Neutrophil (primary cell): ENCODE measurements around the gene CCR5.

Source experiments
- H3K27ac ChIP-seq: fragments of 200-600 bp; sonication (generic); 2 replicates; pipeline ENCODE4 v1.5.1; 2016; ENCODE audit warnings: mild to moderate bottlenecking, moderate library complexity
- H3K27me3 ChIP-seq: fragments of 200-600 bp; sonication (generic); 2 replicates; pipeline ENCODE4 v1.6.0; 2016; ENCODE audit warnings: mild to moderate bottlenecking
- H3K36me3 ChIP-seq: fragments of 200-600 bp; sonication (generic); 2 replicates; pipeline ENCODE4 v1.5.1; 2017
- H3K4me1 ChIP-seq, 2 experiments: fragments of 200-600 bp in 1 of 2; sonication (generic) in 1 of 2; 1 replicate in 1 of 2; 2 replicates in 1 of 2; pipeline versions ENCODE4 v1.5.1 to v1.6.1; 2013 to 2016; ENCODE audit warnings: low read depth in 1 of 2, low read length in 1 of 2, mild to moderate bottlenecking in 1 of 2, moderate library complexity in 1 of 2; ENCODE audit not compliant: control insufficient read depth in 1 of 2, insufficient read depth in 1 of 2
- H3K4me3 ChIP-seq, 2 experiments: fragments of 200-600 bp in 1 of 2; sonication (generic) in 1 of 2; 1 replicate in 1 of 2; 2 replicates in 1 of 2; pipeline ENCODE4 v1.5.1; 2013 to 2016; ENCODE audit warnings: low read depth in 1 of 2, low read length in 1 of 2, mild to moderate bottlenecking in 1 of 2, moderate library complexity in 1 of 2
- H3K9me3 ChIP-seq: fragments of 200-600 bp; sonication (generic); 2 replicates; pipeline ENCODE4 v1.5.1; 2016
- CTCF ChIP-seq: fragments of 200-600 bp; sonication (generic); IDR thresholded peaks from 2 replicates; pipeline ENCODE4 v1.5.1; 2016; ENCODE audit warnings: antibody characterized with exemption

CCR5 gene

GRCh38 chr3:46410669-46411068 is 39.9 kb downstream of the CCR5 start:
- no peak overlapping the region for H3K27ac ChIP-seq
- no peak overlapping the region for H3K4me3 ChIP-seq
- TF ChIP-seq CTCF = no peak
- H3K36me3 ChIP-seq = peaks cover 11% of the 10 kb centered on the region
- H3K4me1 ChIP-seq = peaks cover 21 to 23% of the 10 kb centered on the region in 2 experiments
- no peaks in the 10 kb centered on the region for H3K9me3 ChIP-seq
- H3K27me3 ChIP-seq = no peaks in the 10 kb centered on the region

- peaks cover 17% of the 10 kb centered on the region for H3K36me3 ChIP-seq
- no peak overlapping the region for H3K4me3 ChIP-seq
- H3K27me3 ChIP-seq = no peaks in the 10 kb centered on the region
- TF ChIP-seq CTCF = no peak
- H3K9me3 ChIP-seq = no peaks in the 10 kb centered on the region
- H3K4me1 ChIP-seq = peaks cover 15 to 17% of the 10 kb centered on the region in 2 experiments
- H3K27ac ChIP-seq = no peak overlapping the region
Observed at GRCh38 chr3:46411271-46411670, 40.5 kb downstream of the CCR5 start.

GRCh38 chr3:46412786-46413298 is 42.1 kb downstream of the CCR5 start:
- H3K27ac ChIP-seq = peak overlapping the region; percentile 13
- TF ChIP-seq CTCF = no peak
- H3K27me3 ChIP-seq = no peaks in the 10 kb centered on the region
- H3K4me1 ChIP-seq = peaks cover 0 to 2% of the 10 kb centered on the region in 2 experiments
- no peaks in the 10 kb centered on the region for H3K9me3 ChIP-seq
- no peak overlapping the region for H3K4me3 ChIP-seq
- peaks cover 33% of the 10 kb centered on the region for H3K36me3 ChIP-seq

GRCh38 chr3:46413951-46414350 is 43.2 kb downstream of the CCR5 start:
- no peak for TF ChIP-seq CTCF
- H3K36me3 ChIP-seq = peaks cover 44% of the 10 kb centered on the region
- no peaks in the 10 kb centered on the region for H3K9me3 ChIP-seq
- no peaks in the 10 kb centered on the region for H3K4me1 ChIP-seq
- no peak overlapping the region for H3K4me3 ChIP-seq
- peak overlapping the region; percentile 45 for H3K27ac ChIP-seq
- no peaks in the 10 kb centered on the region for H3K27me3 ChIP-seq

GRCh38 chr3:46414739-46415138 is 44.0 kb downstream of the CCR5 start:
- no peaks in the 10 kb centered on the region for H3K4me1 ChIP-seq
- no peak for TF ChIP-seq CTCF
- H3K9me3 ChIP-seq = no peaks in the 10 kb centered on the region
- peak overlapping the region; percentile 48 for H3K27ac ChIP-seq
- peaks cover 52% of the 10 kb centered on the region for H3K36me3 ChIP-seq
- no peaks in the 10 kb centered on the region for H3K27me3 ChIP-seq
- no peak overlapping the region for H3K4me3 ChIP-seq
